Left ventricle myocardium inferior (tissue), 1 donor: ENCODE data around the gene SCAMP2. TPM values are rescaled to one million over a fixed set of nuclear protein-coding genes. Genes with fewer than 3 reads are reported as not detected.
"Not testable (repeated sequence)": the region's sequence is repeated elsewhere in the genome, so short reads cannot be mapped to it uniquely, and the experiment has no call there.

Source experiments
- DNase-seq: peaks from one replicate; pipeline ENCODE4 v3.0.0-alpha.2; 2020
- H3K27ac ChIP-seq: fragments of 200-600 bp; replicated peaks from 2 replicates; pipeline ENCODE4 v1.8.0; 2021
- H3K27me3 ChIP-seq: fragments of 200-600 bp; 2 replicates; pipeline ENCODE4 v1.8.0; 2021; ENCODE audit warnings: low read depth
- H3K36me3 ChIP-seq: fragments of 200-600 bp; 2 replicates; pipeline ENCODE4 v1.8.0; 2021
- H3K4me1 ChIP-seq: fragments of 200-600 bp; 2 replicates; pipeline ENCODE4 v1.8.0; 2021
- H3K4me3 ChIP-seq: fragments of 200-600 bp; 2 replicates; pipeline ENCODE4 v1.8.0; 2021; ENCODE audit warnings: mild to moderate bottlenecking, moderate library complexity
- H3K9me3 ChIP-seq: fragments of 200-600 bp; replicated peaks from 2 replicates; pipeline ENCODE4 v1.8.0; 2021
- CTCF ChIP-seq: fragments of 200-600 bp; IDR thresholded peaks from 2 replicates; pipeline ENCODE4 v1.8.0; 2021; ENCODE audit warnings: antibody characterized with exemption, mild to moderate bottlenecking, borderline replicate concordance
- intact Hi-C: fragments of 100-400 bp; cut with micrococcal nuclease; formaldehyde crosslinking; loops from one replicate; pipeline ENCODE4 v1.11.0; 2022
- total RNA-seq: library from RNA; stranded (reverse); fragmentation: NEBNext Ultra II Directional; extraction: Animal tissue kit (Norgen Biotek cat#: 25700); gene quantifications from one replicate; pipeline ENCODE4 v1.2.1, GENCODE V29; 2021
- donor health status: DM: no; HTN: yes; CAD: no; lungs with severe emphysema.

The SCAMP2 gene
- total RNA-seq, 1 donor from 2014 or later = 40.7 TPM

- intact Hi-C loops = no loop called here
- no peak for TF ChIP-seq CTCF
- H3K4me1 ChIP-seq = peaks cover 52% of the 10 kb centered on the region
- H3K36me3 ChIP-seq = peaks cover 20% of the 10 kb centered on the region
- H3K27me3 ChIP-seq = no peaks in the 10 kb centered on the region
- no peaks in the 10 kb centered on the region for H3K9me3 ChIP-seq
- peak overlapping the region; percentile 96 for H3K4me3 ChIP-seq
- H3K27ac ChIP-seq = peak overlapping the region; percentile 93
- no peak for DNase-seq
Observed at GRCh38 chr15:74890665-74890960, 17.4 kb upstream of the SCAMP2 start.

- DNase-seq = peak; percentile 88
- Histone ChIP-seq H3K36me3 (peaks cover 20% of the 10 kb centered on the region), H3K9me3 (no peaks in the 10 kb centered on the region), H3K4me1 (peaks cover 52% of the 10 kb centered on the region), H3K27ac (peak within 1 kb of the TSS; percentile 93), H3K27me3 (no peaks in the 10 kb centered on the region), H3K4me3 (peak within 1 kb of the TSS; percentile 96)
- intact Hi-C loops = no loop called here
- peak; percentile 24 for TF ChIP-seq CTCF
Observed at GRCh38 chr15:74889883-74890664, 16.9 kb upstream of the SCAMP2 start, which contains the start of gene MPI. Gene MPI (plus strand): TSS chr15:74890042. CDS start chr15:74890074, 32 bp downstream.

GRCh38 chr15:74889390-74889882, 16.3 kb upstream of the SCAMP2 start:
- H3K4me1 ChIP-seq = peaks cover 52% of the 10 kb centered on the region
- intact Hi-C loops = no loop called here
- H3K27me3 ChIP-seq = no peaks in the 10 kb centered on the region
- no peak for TF ChIP-seq CTCF
- H3K27ac ChIP-seq = peak overlapping the region; percentile 93
- no peaks in the 10 kb centered on the region for H3K9me3 ChIP-seq
- peaks cover 20% of the 10 kb centered on the region for H3K36me3 ChIP-seq
- peak overlapping the region; percentile 96 for H3K4me3 ChIP-seq
- peak; percentile 57 for DNase-seq

- Histone ChIP-seq H3K4me3 (peak overlapping the region; percentile 96), H3K27ac (peak overlapping the region; percentile 93)
- intact Hi-C loops = no loop called here
Observed at GRCh38 chr15:74888716-74889115, 15.6 kb upstream of the SCAMP2 start.

GRCh38 chr15:74887537-74888193, 14.5 kb upstream of the SCAMP2 start:
- peaks cover 43% of the 10 kb centered on the region for H3K4me1 ChIP-seq
- H3K4me3 ChIP-seq, H3K27ac ChIP-seq, H3K9me3 ChIP-seq, intact Hi-C loops, DNase-seq, H3K36me3 ChIP-seq, H3K27me3 ChIP-seq: not testable (repeated sequence)

More at GRCh38 chr15:74888716-74889115, 15.6 kb upstream of the SCAMP2 start:
- DNase-seq = no peak
- TF ChIP-seq CTCF = no peak
- no peaks in the 10 kb centered on the region for H3K27me3 ChIP-seq
- H3K9me3 ChIP-seq = no peaks in the 10 kb centered on the region
- peaks cover 52% of the 10 kb centered on the region for H3K4me1 ChIP-seq
- H3K36me3 ChIP-seq = peaks cover 20% of the 10 kb centered on the region

- H3K4me1 ChIP-seq = peaks cover 21% of the 10 kb centered on the region
- H3K4me3 ChIP-seq = no peak overlapping the region
- TF ChIP-seq CTCF = no peak
- no peak overlapping the region for H3K27ac ChIP-seq
- peaks cover 7% of the 10 kb centered on the region for H3K9me3 ChIP-seq
- no peaks in the 10 kb centered on the region for H3K36me3 ChIP-seq
- H3K27me3 ChIP-seq = no peaks in the 10 kb centered on the region
- DNase-seq = no peak
- intact Hi-C loops = no loop called here
Observed at GRCh38 chr15:74885461-74885860, 12.3 kb upstream of the SCAMP2 start.
